ENCODE measurements around the gene ATG2B.

GRCh38 chr14:96363751-96364336 is 703 bp upstream of the ATG2B start:
- TF ChIP-seq, protein P1, sequence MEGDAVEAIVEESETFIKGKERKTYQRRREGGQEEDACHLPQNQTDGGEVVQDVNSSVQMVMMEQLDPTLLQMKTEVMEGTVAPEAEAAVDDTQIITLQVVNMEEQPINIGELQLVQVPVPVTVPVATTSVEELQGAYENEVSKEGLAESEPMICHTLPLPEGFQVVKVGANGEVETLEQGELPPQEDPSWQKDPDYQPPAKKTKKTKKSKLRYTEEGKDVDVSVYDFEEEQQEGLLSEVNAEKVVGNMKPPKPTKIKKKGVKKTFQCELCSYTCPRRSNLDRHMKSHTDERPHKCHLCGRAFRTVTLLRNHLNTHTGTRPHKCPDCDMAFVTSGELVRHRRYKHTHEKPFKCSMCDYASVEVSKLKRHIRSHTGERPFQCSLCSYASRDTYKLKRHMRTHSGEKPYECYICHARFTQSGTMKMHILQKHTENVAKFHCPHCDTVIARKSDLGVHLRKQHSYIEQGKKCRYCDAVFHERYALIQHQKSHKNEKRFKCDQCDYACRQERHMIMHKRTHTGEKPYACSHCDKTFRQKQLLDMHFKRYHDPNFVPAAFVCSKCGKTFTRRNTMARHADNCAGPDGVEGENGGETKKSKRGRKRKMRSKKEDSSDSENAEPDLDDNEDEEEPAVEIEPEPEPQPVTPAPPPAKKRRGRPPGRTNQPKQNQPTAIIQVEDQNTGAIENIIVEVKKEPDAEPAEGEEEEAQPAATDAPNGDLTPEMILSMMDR (IDR thresholded peaks at IDR 0.05) = no peak
- TF ChIP-seq POLR2AphosphoS5 (IDR thresholded peaks at IDR 0.05) = no peak
